Measurements from ENCODE around the gene SAT2.
"Not testable (repeated sequence)": the region's sequence is repeated elsewhere in the genome, so short reads cannot be mapped to it uniquely, and the experiment has no call there.

SAT2 gene

DNA sequence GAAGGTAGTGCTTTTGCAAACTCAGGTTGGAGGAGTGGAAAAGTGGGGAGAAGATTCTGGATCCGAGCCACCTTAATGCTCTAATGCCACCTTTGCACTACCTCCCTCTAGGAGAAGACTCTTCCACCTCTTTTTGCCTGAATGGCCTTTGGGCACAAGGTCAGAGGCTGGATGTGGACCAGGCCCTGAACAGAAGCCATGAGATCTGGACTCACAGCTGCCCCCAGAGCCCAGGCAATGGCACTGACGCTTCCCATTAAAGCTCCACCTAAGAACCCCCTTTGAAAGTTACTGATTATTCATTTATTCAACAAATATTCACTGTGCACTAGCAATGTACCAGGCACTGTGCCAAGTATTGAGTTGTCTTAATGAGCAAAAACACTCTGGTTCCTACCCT is 5.5 kb upstream of the SAT2 start:
- DNase-seq (ENCODE audit: low spot score) = no peak

DNA sequence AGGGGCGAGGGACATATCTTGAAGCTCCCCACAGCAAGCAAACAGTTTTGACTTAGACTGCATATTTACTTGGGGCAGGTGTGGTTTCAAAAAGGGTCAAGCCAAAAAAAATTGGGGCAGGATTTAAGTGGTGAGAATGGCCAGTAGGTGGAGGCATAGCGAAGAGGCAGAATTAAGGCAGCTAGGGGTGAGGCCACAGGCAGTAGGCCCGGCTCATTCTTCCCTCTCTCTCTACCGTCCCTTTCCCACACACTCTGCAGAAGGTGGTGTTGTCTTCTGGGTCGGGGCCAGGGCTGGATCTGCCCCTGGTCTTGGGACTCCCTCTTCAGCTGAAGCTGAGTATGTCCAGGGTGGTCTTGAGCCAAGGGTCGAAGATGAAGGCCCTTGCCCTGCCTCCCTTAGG is 4.9 kb upstream of the SAT2 start:
- DNase-seq (ENCODE audit: low spot score) = peak; percentile 61

DNA sequence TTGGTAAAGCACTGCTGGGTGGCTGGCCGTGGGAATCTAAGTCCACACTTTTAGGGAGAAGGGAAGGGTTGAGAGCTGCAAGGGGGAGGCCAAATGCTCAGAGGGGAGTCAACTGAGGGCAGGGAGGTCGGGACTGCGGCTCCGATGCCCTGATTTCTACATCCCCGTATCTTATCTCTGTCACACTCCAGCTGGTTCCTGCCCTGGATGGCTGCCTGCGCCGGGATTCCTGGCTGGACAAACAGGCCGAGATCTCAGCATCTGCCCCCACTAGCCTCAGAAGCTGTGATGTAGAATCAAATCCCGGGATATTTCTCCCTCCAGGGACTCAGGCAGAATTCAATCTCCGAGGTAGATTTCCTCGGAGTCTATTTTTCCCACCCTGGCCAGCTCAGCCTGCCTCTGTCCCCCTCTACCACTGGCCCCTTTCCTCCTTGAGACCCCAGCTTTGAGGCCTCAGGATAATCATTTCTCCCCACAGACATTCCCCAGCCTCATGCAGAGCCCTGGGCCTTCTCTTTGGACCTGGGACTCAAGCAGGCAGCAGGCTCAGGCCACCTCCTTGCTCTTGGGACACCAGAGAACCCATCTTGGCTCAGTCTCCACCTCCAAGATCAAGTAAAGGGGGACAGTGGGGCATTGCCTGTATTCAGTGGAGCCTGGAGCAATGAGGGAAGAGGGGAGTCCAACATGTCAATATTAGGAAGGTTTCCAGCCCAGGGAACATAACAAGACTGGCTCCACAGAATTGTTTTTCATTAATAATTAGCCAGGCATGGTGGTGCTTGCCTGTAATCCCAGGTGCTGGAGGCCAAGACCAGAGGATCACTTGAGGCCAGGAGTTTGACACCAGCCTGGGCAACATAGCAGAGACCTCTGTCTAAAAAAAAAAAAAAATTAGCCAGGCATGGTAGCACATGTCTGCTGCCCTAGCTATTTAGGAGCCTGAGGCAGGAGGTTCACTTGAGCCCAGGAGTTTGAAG is 4.1 kb upstream of the SAT2 start:
- DNase-seq (ENCODE audit: low spot score) = no peak

DNA sequence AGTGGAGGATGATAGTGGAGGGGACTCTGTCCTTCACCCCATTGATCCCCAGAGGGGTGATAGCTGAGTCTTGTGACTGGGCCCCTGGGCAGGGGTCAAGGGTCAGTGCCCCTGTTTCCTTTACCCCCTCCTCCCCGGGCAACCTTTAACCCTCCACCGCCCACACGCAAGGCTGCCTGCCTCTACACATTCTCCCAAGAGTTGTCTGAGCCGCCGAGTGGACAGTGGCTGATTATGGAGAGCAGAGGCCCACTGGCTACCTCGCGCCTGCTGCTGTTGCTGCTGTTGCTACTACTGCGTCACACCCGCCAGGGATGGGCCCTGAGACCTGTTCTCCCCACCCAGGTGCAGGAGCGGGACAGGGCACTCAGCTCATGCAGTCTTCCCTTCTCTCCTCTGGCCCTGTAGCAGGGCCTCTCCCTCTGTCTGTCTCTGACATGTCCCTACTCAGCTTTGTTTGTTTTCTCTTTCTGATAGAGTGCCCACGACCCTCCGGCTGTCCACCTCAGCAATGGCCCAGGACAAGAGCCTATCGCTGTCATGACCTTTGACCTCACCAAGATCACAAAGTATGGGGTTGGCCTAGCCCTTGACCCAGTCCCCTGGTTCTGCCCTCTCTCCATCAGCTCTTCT is 2.4 kb upstream of the SAT2 start, which contains the start of gene SHBG:
Gene SHBG (plus strand): TSS at position 197 of the 633 bp plus-strand sequence. CDS start 38 bp downstream, at position 235.
- DNase-seq (ENCODE audit: low spot score) = no peak

- no peak for DNase-seq (ENCODE audit: low spot score)
Observed at GRCh38 chr17:7626956-7627249, 718 bp downstream of the SAT2 start.

- DNase-seq (ENCODE audit: low spot score) = no peak
Observed at GRCh38 chr17:7626307-7626706, 1.3 kb downstream of the SAT2 start.

GRCh38 chr17:7625749-7626148 is 1.9 kb downstream of the SAT2 start:
- not testable (repeated sequence) for DNase-seq (ENCODE audit: low spot score)

GRCh38 chr17:7623661-7624060 is 4.0 kb downstream of the SAT2 start:
- DNase-seq (ENCODE audit: low spot score) = no peak

- DNase-seq (ENCODE audit: low spot score) = no peak
Observed at GRCh38 chr17:7620835-7621234, 6.8 kb downstream of the SAT2 start.

DNA sequence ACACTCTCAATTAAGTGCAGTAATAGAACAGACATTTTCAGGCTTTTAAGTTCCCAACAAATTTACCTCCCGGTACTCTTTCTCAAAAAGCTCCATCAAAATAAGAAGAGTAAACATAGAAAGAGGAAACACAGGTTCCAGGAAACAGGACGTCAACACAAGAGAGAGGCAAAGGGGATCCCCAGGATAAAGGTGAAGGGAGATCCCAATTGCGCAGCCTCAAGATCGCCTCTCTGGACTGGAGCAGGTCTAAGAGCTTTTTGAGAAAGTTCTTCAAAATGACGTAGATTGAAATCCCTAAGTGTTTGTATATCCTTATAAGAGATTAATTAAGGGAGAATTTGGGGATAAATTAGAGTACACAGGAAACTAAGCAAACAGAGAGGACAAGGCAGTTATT is 9.0 kb downstream of the SAT2 start:
- DNase-seq (ENCODE audit: low spot score) = no peak

DNA sequence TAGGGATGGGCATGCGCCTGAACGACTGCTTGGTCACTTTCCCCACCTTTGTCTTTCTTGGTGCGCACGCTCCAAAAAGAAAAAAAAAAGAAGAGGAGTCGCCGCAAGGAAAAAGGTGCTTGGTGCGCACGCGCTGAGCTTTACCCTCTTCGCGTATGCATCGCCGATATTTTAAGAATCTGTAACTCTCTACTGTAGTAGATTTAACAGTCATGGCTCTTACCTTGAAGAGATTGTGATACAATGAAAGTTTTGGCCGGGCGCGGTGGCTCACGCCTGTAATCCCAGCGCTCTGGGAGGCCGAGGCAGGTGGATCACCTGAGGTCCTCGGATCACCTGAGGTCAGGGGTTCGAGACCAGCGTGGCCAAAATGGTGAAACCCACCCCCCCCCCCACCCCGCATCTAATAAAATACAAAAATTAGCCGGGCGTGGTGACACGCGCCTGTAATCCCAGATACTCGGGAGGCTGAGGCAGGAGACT is 12.3 kb downstream of the SAT2 start:
- DNase-seq (ENCODE audit: low spot score) = no peak

- peak; percentile 99 for DNase-seq (ENCODE audit: low spot score)
Observed at GRCh38 chr17:7614425-7615264, 13.0 kb downstream of the SAT2 start, which contains the start of gene FXR2. Gene FXR2 (minus strand): TSS chr17:7614897. CDS start chr17:7614532, 365 bp downstream.

DNA sequence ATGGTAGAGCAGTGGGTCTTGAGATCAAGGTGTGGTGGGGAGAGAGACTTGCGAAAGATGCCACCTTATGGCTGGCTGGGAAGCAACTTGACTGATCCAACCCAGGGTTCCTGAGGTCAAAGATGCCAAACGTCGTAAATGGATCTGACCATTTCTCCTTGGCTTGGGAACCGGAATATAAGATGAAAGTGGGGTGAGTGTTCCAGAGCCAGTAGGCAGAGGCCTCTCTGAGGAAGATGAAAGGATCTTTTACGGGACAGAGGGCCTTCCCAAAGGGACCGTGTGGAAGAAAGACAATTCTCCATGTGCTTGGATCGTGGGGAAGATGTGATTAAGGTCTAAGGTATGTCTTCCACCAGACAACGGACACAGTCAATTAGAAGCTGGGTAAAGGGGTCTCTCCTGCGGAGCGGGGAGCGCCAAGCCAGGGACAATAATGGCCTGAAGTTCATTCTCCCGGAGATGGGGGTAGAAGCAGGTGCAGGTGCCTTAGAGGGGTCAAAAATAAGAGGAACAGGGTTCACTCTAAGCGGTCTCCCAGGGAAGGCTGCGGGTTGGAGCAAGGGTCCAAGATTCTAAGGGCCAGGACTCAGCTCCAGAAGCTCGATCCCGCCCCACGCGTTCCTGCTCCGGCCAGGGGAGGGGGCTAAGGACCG is 13.7 kb downstream of the SAT2 start:
- DNase-seq (ENCODE audit: low spot score) = peak; percentile 29

DNA sequence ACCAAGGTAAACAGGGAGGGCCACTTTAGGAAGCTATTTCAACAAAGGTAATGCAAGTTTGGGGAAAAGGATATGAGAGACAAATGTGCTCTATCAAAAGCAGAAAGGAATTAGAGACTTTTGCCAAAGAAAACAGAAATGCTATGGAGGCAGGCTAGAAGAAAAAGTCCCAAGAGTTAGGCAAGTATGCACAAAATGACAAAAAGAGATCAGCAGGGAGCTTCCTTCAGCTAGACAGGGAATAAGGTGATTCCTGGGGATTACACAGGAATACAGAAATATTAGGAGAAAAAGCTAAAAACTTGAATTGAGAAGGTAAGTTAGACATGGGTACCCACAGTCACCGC is 15.4 kb downstream of the SAT2 start:
- no peak for DNase-seq (ENCODE audit: low spot score)

DNA sequence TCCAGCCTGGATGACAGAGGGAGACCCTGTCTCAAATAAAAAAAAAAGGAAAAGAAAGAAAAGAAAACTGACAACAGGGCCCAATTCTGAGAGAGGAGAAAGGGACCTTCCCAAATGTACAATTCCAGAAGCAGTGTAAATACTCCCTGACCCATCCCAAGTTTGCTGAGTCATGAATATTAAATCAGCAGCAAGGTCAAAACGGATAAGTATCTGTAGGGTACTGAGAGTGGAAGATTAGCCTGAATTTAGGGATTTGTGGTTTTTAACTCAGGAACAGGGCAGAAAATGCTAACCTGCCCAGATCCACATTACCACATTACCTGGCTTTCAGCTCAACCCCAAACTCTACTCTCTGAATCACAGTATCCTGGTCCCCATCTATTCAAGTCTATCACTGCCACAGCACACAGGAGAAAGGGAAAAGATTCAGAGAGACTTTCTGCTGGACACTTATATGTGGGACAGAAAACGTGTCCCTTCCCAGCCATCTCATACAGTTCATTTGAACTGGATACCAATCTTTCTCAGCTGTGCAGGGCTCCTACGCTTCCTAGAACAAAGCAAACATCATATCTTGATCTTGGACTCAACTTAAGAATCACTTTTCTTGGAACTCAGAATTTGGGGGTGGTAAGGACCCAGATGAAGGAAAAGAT is 15.9 kb downstream of the SAT2 start:
- no peak for DNase-seq (ENCODE audit: low spot score)

DNA sequence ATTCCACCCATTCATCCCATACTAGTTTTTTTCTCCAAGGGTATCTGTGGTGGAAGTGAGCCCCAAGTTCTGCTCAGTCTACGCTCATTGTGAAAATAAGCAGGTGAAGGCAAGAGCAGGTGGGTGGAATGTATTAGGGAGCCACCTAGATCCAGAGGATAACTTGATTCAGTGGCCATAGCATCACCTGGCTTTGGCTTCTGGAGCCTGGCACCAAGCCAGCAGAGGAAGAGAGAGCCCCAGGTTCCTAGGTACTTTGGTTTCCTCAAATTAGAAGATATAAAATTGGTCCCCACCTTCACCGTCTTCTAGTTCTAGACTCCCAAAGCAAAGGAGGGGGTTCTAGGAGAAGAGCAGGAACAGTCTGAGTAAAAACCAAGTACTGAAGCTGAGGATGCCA is 17.0 kb downstream of the SAT2 start:
- no peak for DNase-seq (ENCODE audit: low spot score)

- no peak for DNase-seq (ENCODE audit: low spot score)
Observed at GRCh38 chr17:7606280-7606679, 21.3 kb downstream of the SAT2 start.

- DNase-seq (ENCODE audit: low spot score) = not testable (repeated sequence)
Observed at GRCh38 chr17:7597561-7597960, 30.1 kb downstream of the SAT2 start.

- no peak for DNase-seq (ENCODE audit: low spot score)
Observed at GRCh38 chr17:7593296-7593695, 34.3 kb downstream of the SAT2 start.

DNA sequence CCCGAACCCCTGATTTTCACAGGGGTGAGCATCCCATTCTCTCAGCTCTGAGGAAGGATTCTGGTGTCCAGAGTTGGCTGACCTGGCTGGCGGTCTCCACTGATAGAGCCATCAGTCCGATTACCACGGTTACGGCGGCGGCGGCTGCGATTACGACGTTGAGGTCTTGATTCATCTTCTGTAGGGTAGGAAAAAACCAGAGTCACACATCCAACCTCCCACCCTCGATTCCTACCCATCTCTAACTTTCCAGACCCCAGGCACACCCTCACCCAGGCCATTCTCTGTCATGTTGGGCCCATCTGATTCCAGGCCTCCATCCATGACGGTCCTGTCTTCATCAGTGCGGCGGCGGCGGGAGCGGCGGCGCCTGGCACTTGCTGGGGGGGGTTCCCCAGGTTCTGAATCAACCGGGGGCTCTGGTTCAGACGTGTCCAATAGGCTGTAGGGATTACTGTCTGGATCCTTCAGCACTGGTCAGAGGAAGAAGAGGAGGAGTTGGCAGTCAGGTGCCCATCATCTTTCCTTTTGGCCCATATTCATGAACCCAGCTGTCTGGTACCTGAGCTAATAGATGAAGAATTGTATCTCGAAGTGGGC is 35.1 kb downstream of the SAT2 start:
- no peak for DNase-seq (ENCODE audit: low spot score)

DNA sequence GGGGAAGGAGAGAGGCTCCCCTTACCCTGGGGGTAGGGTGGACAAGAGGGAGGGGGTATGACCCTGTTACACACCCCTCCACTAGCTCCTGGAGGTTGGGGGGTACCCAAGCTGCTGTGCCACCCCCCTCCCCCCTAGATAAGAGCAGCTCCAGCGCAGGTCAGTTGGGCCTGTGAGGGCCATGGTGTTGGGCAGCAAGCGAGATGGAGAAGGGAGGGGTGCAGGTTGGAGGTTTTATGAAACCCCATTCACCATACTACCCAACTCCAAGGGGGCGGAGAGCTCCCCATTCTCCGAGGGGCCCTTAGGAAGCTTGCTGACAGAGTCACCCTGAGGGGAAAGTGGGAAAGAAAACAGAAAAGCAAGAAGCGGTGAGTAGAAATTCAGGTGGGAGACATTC is 36.0 kb downstream of the SAT2 start:
- DNase-seq (ENCODE audit: low spot score) = no peak

Measured in SW480 (cell line).